ENCODE data around the gene HNRNPUL1.

Gene HNRNPUL1

GRCh38 chr19:41221514-41222205 is 42.5 kb upstream of the HNRNPUL1 start:
- no peak for DNase-seq (ENCODE audit: low spot score)
- no CpG with 5 or more reads among the region's 20 CpGs for WGBS, 2 donors (ENCODE audit: extremely low coverage in 2 of 2, insufficient read length in 2 of 2, insufficient replicate concordance in 1 of 2)
- H3K4me1 ChIP-seq (ENCODE audit: control insufficient read depth in 2 of 2, insufficient read depth in 1 of 2, low read depth in 1 of 2, low read length in 2 of 2), result peaks cover 30 to 43% of the 10 kb centered on the region in 2 donors
- no peak overlapping the region for H3K4ac ChIP-seq (ENCODE audit: low read length)
- peaks cover 11 to 18% of the 10 kb centered on the region in 2 donors for H3K36me3 ChIP-seq (replicated peaks in 1 of 2; ENCODE audit: control insufficient read depth in 2 of 2, insufficient read depth in 2 of 2, low read length in 2 of 2)
- H3K23ac ChIP-seq (ENCODE audit: low read depth, low read length, poor library complexity), result no peak overlapping the region
- peak overlapping the region; percentile 42 for H2BK5ac ChIP-seq (ENCODE audit: low read length)
- no peak overlapping the region for H3K4me2 ChIP-seq (ENCODE audit: insufficient read depth, low read length, poor library complexity, severe bottlenecking)
- no peak overlapping the region for H4K8ac ChIP-seq (ENCODE audit: low read depth, low read length)
- no peak overlapping the region for H2AFZ ChIP-seq (ENCODE audit: low read length)
- H3K18ac ChIP-seq (ENCODE audit: low read length), result peak overlapping the region; percentile 45
- H3K9me3 ChIP-seq (replicated peaks in 1 of 2; ENCODE audit: control insufficient read depth in 2 of 2, insufficient read depth in 1 of 2, low read depth in 1 of 2, low read length in 2 of 2), result peaks cover 0 to 2% of the 10 kb centered on the region in 2 donors
- H2BK12ac ChIP-seq (ENCODE audit: low read length), result no peak overlapping the region
- H3K27me3 ChIP-seq (ENCODE audit: control insufficient read depth in 3 of 3, insufficient read depth in 3 of 3, low read depth in 1 of 3, low read length in 3 of 3), result no peaks in the 10 kb centered on the region
- peak overlapping the region; percentile 95 for H2AK5ac ChIP-seq (ENCODE audit: low read depth, low read length)
- H3K4me3 ChIP-seq (ENCODE audit: low read length in 2 of 2), result no peak overlapping the region
- H2BK120ac ChIP-seq (ENCODE audit: low read depth, low read length), result peak overlapping the region; percentile 77
- H4K91ac ChIP-seq (ENCODE audit: low read depth, low read length, poor library complexity), result peak overlapping the region; percentile 62
- peaks cover 23% of the 10 kb centered on the region for H3K79me1 ChIP-seq (ENCODE audit: low read depth, low read length)
- no peak overlapping the region for H3K9ac ChIP-seq (ENCODE audit: low read depth, low read length, poor library complexity)
- H3K14ac ChIP-seq (ENCODE audit: low read length), result no peak overlapping the region
- no peak overlapping the region for H3K27ac ChIP-seq (replicated peaks; ENCODE audit: low read length)
- H2BK15ac ChIP-seq (ENCODE audit: low read length), result no peak overlapping the region

- no CpG with 5 or more reads among the region's 10 CpGs for WGBS, 2 donors (ENCODE audit: extremely low coverage in 2 of 2, insufficient read length in 2 of 2, insufficient replicate concordance in 1 of 2)
- Histone ChIP-seq H3K23ac (ENCODE audit: low read depth, low read length, poor library complexity) (no peak overlapping the region), H3K4ac (ENCODE audit: low read length) (no peak overlapping the region), H3K18ac (ENCODE audit: low read length) (peak overlapping the region; percentile 86), H4K91ac (ENCODE audit: low read depth, low read length, poor library complexity) (no peak overlapping the region), H3K9me3 (replicated peaks in 1 of 2; ENCODE audit: control insufficient read depth in 2 of 2, insufficient read depth in 1 of 2, low read depth in 1 of 2, low read length in 2 of 2) (peaks cover 0 to 2% of the 10 kb centered on the region in 2 donors), H2BK5ac (ENCODE audit: low read length) (peak overlapping the region; percentile 42), H2BK120ac (ENCODE audit: low read depth, low read length) (no peak overlapping the region), H3K4me2 (ENCODE audit: insufficient read depth, low read length, poor library complexity, severe bottlenecking) (no peak overlapping the region), H3K79me1 (ENCODE audit: low read depth, low read length) (peaks cover 23% of the 10 kb centered on the region), H3K9ac (ENCODE audit: low read depth, low read length, poor library complexity) (no peak overlapping the region), H2BK12ac (ENCODE audit: low read length) (peak overlapping the region; percentile 99), H2AK5ac (ENCODE audit: low read depth, low read length) (peak overlapping the region; percentile 77), H3K27me3 (ENCODE audit: control insufficient read depth in 3 of 3, insufficient read depth in 3 of 3, low read depth in 1 of 3, low read length in 3 of 3) (no peaks in the 10 kb centered on the region), H4K8ac (ENCODE audit: low read depth, low read length) (no peak overlapping the region), H3K14ac (ENCODE audit: low read length) (no peak overlapping the region), H2BK15ac (ENCODE audit: low read length) (no peak overlapping the region), H3K4me3 (ENCODE audit: low read length in 2 of 2) (no peak overlapping the region), H3K36me3 (replicated peaks in 1 of 2; ENCODE audit: control insufficient read depth in 2 of 2, insufficient read depth in 2 of 2, low read length in 2 of 2) (peaks cover 11 to 20% of the 10 kb centered on the region in 2 donors), H3K4me1 (ENCODE audit: control insufficient read depth in 2 of 2, insufficient read depth in 1 of 2, low read depth in 1 of 2, low read length in 2 of 2) (peaks cover 32 to 40% of the 10 kb centered on the region in 2 donors), H3K27ac (replicated peaks; ENCODE audit: low read length) (no peak overlapping the region), H2AFZ (ENCODE audit: low read length) (no peak overlapping the region)
- no peak for DNase-seq (ENCODE audit: low spot score)
Observed at GRCh38 chr19:41222240-41222639, 41.9 kb upstream of the HNRNPUL1 start.

GRCh38 chr19:41223431-41224234 is 40.5 kb upstream of the HNRNPUL1 start:
- no peak overlapping the region for H3K23ac ChIP-seq (ENCODE audit: low read depth, low read length, poor library complexity)
- H3K9ac ChIP-seq (ENCODE audit: low read depth, low read length, poor library complexity), result no peak overlapping the region
- H4K8ac ChIP-seq (ENCODE audit: low read depth, low read length), result no peak overlapping the region
- peak overlapping the region; percentile 61 for H3K4me2 ChIP-seq (ENCODE audit: insufficient read depth, low read length, poor library complexity, severe bottlenecking)
- peak; percentile 80 for DNase-seq (ENCODE audit: low spot score)
- no peak overlapping the region for H2BK120ac ChIP-seq (ENCODE audit: low read depth, low read length)
- peak overlapping the region; percentile 64 for H4K91ac ChIP-seq (ENCODE audit: low read depth, low read length, poor library complexity)
- peak overlapping the region; percentile 97 for H2BK12ac ChIP-seq (ENCODE audit: low read length)
- H2BK5ac ChIP-seq (ENCODE audit: low read length), result peak overlapping the region; percentile 77
- peaks cover 11 to 22% of the 10 kb centered on the region in 2 donors for H3K36me3 ChIP-seq (replicated peaks in 1 of 2; ENCODE audit: control insufficient read depth in 2 of 2, insufficient read depth in 2 of 2, low read length in 2 of 2)
- no peak overlapping the region for H3K14ac ChIP-seq (ENCODE audit: low read length)
- no CpG with 5 or more reads among the region's 8 CpGs for WGBS, 2 donors (ENCODE audit: extremely low coverage in 2 of 2, insufficient read length in 2 of 2, insufficient replicate concordance in 1 of 2)
- peak overlapping the region; percentile 94 for H3K18ac ChIP-seq (ENCODE audit: low read length)
- H3K27me3 ChIP-seq (ENCODE audit: control insufficient read depth in 3 of 3, insufficient read depth in 3 of 3, low read depth in 1 of 3, low read length in 3 of 3), result no peaks in the 10 kb centered on the region
- H3K79me1 ChIP-seq (ENCODE audit: low read depth, low read length), result peaks cover 23% of the 10 kb centered on the region
- no peak overlapping the region for H3K4ac ChIP-seq (ENCODE audit: low read length)
- H2AFZ ChIP-seq (ENCODE audit: low read length), result no peak overlapping the region
- peak overlapping the region; percentile 94 for H2AK5ac ChIP-seq (ENCODE audit: low read depth, low read length)
- peaks cover 28 to 35% of the 10 kb centered on the region in 2 donors for H3K4me1 ChIP-seq (ENCODE audit: control insufficient read depth in 2 of 2, insufficient read depth in 1 of 2, low read depth in 1 of 2, low read length in 2 of 2)
- peaks cover 0 to 2% of the 10 kb centered on the region in 2 donors for H3K9me3 ChIP-seq (replicated peaks in 1 of 2; ENCODE audit: control insufficient read depth in 2 of 2, insufficient read depth in 1 of 2, low read depth in 1 of 2, low read length in 2 of 2)
- peak overlapping the region in 1 of 2 donors; percentile 27 for H3K4me3 ChIP-seq (ENCODE audit: low read length in 2 of 2)
- peak overlapping the region; percentile 97 for H2BK15ac ChIP-seq (ENCODE audit: low read length)
- H3K27ac ChIP-seq (replicated peaks; ENCODE audit: low read length), result peak overlapping the region; percentile 88

GRCh38 chr19:41224632-41225031 is 39.5 kb upstream of the HNRNPUL1 start:
- no peak overlapping the region for H3K14ac ChIP-seq (ENCODE audit: low read length)
- H3K18ac ChIP-seq (ENCODE audit: low read length), result peak overlapping the region; percentile 66
- H3K79me1 ChIP-seq (ENCODE audit: low read depth, low read length), result peaks cover 17% of the 10 kb centered on the region
- no peak overlapping the region for H4K91ac ChIP-seq (ENCODE audit: low read depth, low read length, poor library complexity)
- WGBS, 2 donors (ENCODE audit: extremely low coverage in 2 of 2, insufficient read length in 2 of 2, insufficient replicate concordance in 1 of 2), result no CpG with 5 or more reads among the region's 7 CpGs
- peak overlapping the region; percentile 97 for H2BK15ac ChIP-seq (ENCODE audit: low read length)
- H3K27me3 ChIP-seq (ENCODE audit: control insufficient read depth in 3 of 3, insufficient read depth in 3 of 3, low read depth in 1 of 3, low read length in 3 of 3), result no peaks in the 10 kb centered on the region
- H2BK5ac ChIP-seq (ENCODE audit: low read length), result peak overlapping the region; percentile 44
- peaks cover 28 to 35% of the 10 kb centered on the region in 2 donors for H3K4me1 ChIP-seq (ENCODE audit: control insufficient read depth in 2 of 2, insufficient read depth in 1 of 2, low read depth in 1 of 2, low read length in 2 of 2)
- no peak overlapping the region for H2AFZ ChIP-seq (ENCODE audit: low read length)
- no peak overlapping the region for H4K8ac ChIP-seq (ENCODE audit: low read depth, low read length)
- peaks cover 11 to 23% of the 10 kb centered on the region in 2 donors for H3K36me3 ChIP-seq (replicated peaks in 1 of 2; ENCODE audit: control insufficient read depth in 2 of 2, insufficient read depth in 2 of 2, low read length in 2 of 2)
- peak overlapping the region; percentile 59 for H2BK12ac ChIP-seq (ENCODE audit: low read length)
- peaks cover 0 to 2% of the 10 kb centered on the region in 2 donors for H3K9me3 ChIP-seq (replicated peaks in 1 of 2; ENCODE audit: control insufficient read depth in 2 of 2, insufficient read depth in 1 of 2, low read depth in 1 of 2, low read length in 2 of 2)
- H3K4me2 ChIP-seq (ENCODE audit: insufficient read depth, low read length, poor library complexity, severe bottlenecking), result no peak overlapping the region
- no peak overlapping the region for H2AK5ac ChIP-seq (ENCODE audit: low read depth, low read length)
- no peak for DNase-seq (ENCODE audit: low spot score)
- no peak overlapping the region for H3K9ac ChIP-seq (ENCODE audit: low read depth, low read length, poor library complexity)
- no peak overlapping the region for H3K4me3 ChIP-seq (ENCODE audit: low read length in 2 of 2)
- H3K23ac ChIP-seq (ENCODE audit: low read depth, low read length, poor library complexity), result no peak overlapping the region
- H3K27ac ChIP-seq (replicated peaks; ENCODE audit: low read length), result no peak overlapping the region
- H3K4ac ChIP-seq (ENCODE audit: low read length), result peak overlapping the region; percentile 19
- H2BK120ac ChIP-seq (ENCODE audit: low read depth, low read length), result no peak overlapping the region

All from neuronal stem cell (in vitro differentiated cells).